Measurements from ENCODE around the gene TYROBP. TPM values are rescaled to one million over a fixed set of nuclear protein-coding genes. Genes with fewer than 3 reads are reported as not detected.

The TYROBP gene
- total RNA-seq, 1 donor from 2014 or later: not detected

Other genes with a start within 250 kb of the TYROBP start
- gene UPK1A, start 241.8 kb downstream of the TYROBP start, total RNA-seq: 0.48 and 0.50 TPM in 2 replicates
- gene ZBTB32, start 203.7 kb downstream of the TYROBP start, total RNA-seq: 55.9 and 57.1 TPM in 2 replicates
- gene KMT2B, start 190.3 kb downstream of the TYROBP start, total RNA-seq: 60.0 and 62.6 TPM in 2 replicates
- 31.2 and 35.2 TPM in 2 replicates for gene IGFLR1, start 165.8 kb downstream of the TYROBP start, total RNA-seq
- gene U2AF1L4, start 162.9 kb downstream of the TYROBP start, total RNA-seq: 24.0 and 24.5 TPM in 2 replicates
- gene PSENEN, start 162.6 kb downstream of the TYROBP start, total RNA-seq: 42.0 and 45.5 TPM in 2 replicates
- 10.8 and 15.2 TPM in 2 replicates for gene LIN37, start 159.7 kb downstream of the TYROBP start, total RNA-seq
- gene HSPB6, start 151.3 kb downstream of the TYROBP start, total RNA-seq: not detected in 2 replicates
- 50.4 and 51.1 TPM in 2 replicates for gene PROSER3, start 150.1 kb downstream of the TYROBP start, total RNA-seq
- 67.1 and 72.6 TPM in 2 replicates for gene ARHGAP33, start 132.7 kb downstream of the TYROBP start, total RNA-seq
- gene PRODH2, start 95.5 kb downstream of the TYROBP start, total RNA-seq: not detected in 2 replicates
- not detected in 2 replicates for gene NPHS1, start 55.8 kb downstream of the TYROBP start, total RNA-seq
- 0.20 and 0.25 TPM in 2 replicates for gene KIRREL2, start 51.4 kb downstream of the TYROBP start, total RNA-seq
- gene APLP1, start 39.7 kb downstream of the TYROBP start, total RNA-seq: 0.86 and 2.0 TPM in 2 replicates
- 42.7 and 43.0 TPM in 2 replicates for gene NFKBID, start 7.8 kb downstream of the TYROBP start, total RNA-seq
- 93.1 and 96.2 TPM in 2 replicates for gene HCST, start 5.8 kb downstream of the TYROBP start, total RNA-seq
- 9.7 and 11.4 TPM in 2 replicates for gene LRFN3, start 28.1 kb upstream of the TYROBP start, total RNA-seq
- gene SDHAF1, start 86.9 kb upstream of the TYROBP start, total RNA-seq: 16.1 and 16.7 TPM in 2 replicates
- 2.6 and 2.7 TPM in 2 replicates for gene SYNE4, start 100.5 kb upstream of the TYROBP start, total RNA-seq
- 34.6 and 39.2 TPM in 2 replicates for gene ALKBH6, start 105.9 kb upstream of the TYROBP start, total RNA-seq
- 3.0 and 5.1 TPM in 2 replicates for gene CLIP3, start 124.6 kb upstream of the TYROBP start, total RNA-seq
- 4.1 and 4.4 TPM in 2 replicates for gene THAP8, start 146.0 kb upstream of the TYROBP start, total RNA-seq
- gene WDR62, start 146.6 kb upstream of the TYROBP start, total RNA-seq: 32.6 and 32.8 TPM in 2 replicates
- gene OVOL3, start 202.8 kb upstream of the TYROBP start, total RNA-seq: not detected in 2 replicates
- gene POLR2I, start 206.6 kb upstream of the TYROBP start, total RNA-seq: 50.0 and 58.2 TPM in 2 replicates
- gene TBCB, start 207.2 kb upstream of the TYROBP start, total RNA-seq: 184 and 185 TPM in 2 replicates
- gene CAPNS1, start 231.8 kb upstream of the TYROBP start, total RNA-seq: 500 TPM in 2 replicates
- gene COX7A1, start 244.2 kb upstream of the TYROBP start, total RNA-seq: not detected in 2 replicates